B cell (primary cell): ENCODE results near the gene AFF1. TPM values are rescaled to one million over a fixed set of nuclear protein-coding genes. Genes with fewer than 3 reads are reported as not detected.

Source experiments
- ATAC-seq: fragments of 200-7000 bp; cut with Tn5 transposase; one replicate; pipeline ENCODE4 v1.10.0; 2021; ENCODE audit warnings: low read depth, mild to moderate bottlenecking, moderate number of reproducible peaks, moderate library complexity
- CTCF ChIA-PET: fragments of 350-600 bp; sonication (Branson Sonifier 250); formaldehyde crosslinking; loops from one replicate; lab custom pipeline; 2021; ENCODE audit warnings: antibody characterized with exemption, inconsistent platforms; lab: Charles Lee
- POLR2A ChIA-PET: fragments of 350-600 bp; sonication (Branson Sonifier 250); formaldehyde crosslinking; loops from one replicate; lab custom pipeline; 2021; ENCODE audit warnings: antibody characterized with exemption; lab: Charles Lee
- DNase-seq: peaks from one replicate; pipeline ENCODE4 v3.0.0; 2013
- H2AFZ ChIP-seq: 2 replicates; pipeline ENCODE4 v1.6.1; 2012; ENCODE audit warnings: mild to moderate bottlenecking, low read depth, low read length; ENCODE audit not compliant: insufficient read depth, poor library complexity, severe bottlenecking
- H3K27ac ChIP-seq, 2 donors: 1 replicate in 1 of 2; 2 replicates in 1 of 2; pipeline ENCODE4 v1.5.1; 2012 to 2013; ENCODE audit warnings: low read length in 2 of 2, mild to moderate bottlenecking in 2 of 2, moderate library complexity in 1 of 2
- H3K27me3 ChIP-seq, 4 experiments: fragments of 200-600 bp in 1 of 4; sonication (generic) in 1 of 4; replicated peaks in 1 of 4; 1 replicate in 2 of 4; 2 replicates in 2 of 4; pipeline versions ENCODE4 v1.6.1 to v1.7.0; 2013 to 2016; ENCODE audit warnings: low read length in 3 of 4, mild to moderate bottlenecking in 2 of 4, mixed read lengths in 1 of 4, moderate library complexity in 1 of 4; ENCODE audit not compliant: insufficient read depth in 4 of 4, control insufficient read depth in 3 of 4; ENCODE audit errors: control extremely low read depth in 1 of 4
- H3K36me3 ChIP-seq, 2 experiments: replicated peaks in 1 of 2; 1 replicate in 1 of 2; 2 replicates in 1 of 2; pipeline versions ENCODE4 v1.6.1 to v1.7.1; 2013; ENCODE audit warnings: low read length in 1 of 2; ENCODE audit not compliant: insufficient read depth in 2 of 2, control insufficient read depth in 1 of 2; ENCODE audit errors: control extremely low read depth in 1 of 2, extremely low read depth in 1 of 2
- H3K4me1 ChIP-seq, 2 donors: fragments of 200-600 bp in 1 of 2; sonication (generic) in 1 of 2; 1 replicate in 1 of 2; 2 replicates in 1 of 2; pipeline versions ENCODE4 v1.5.1 to v1.6.1; 2013 to 2017; ENCODE audit warnings: low read length in 2 of 2; ENCODE audit not compliant: control insufficient read depth in 2 of 2, insufficient read depth in 2 of 2
- H3K4me2 ChIP-seq: replicated peaks from 2 replicates; pipeline ENCODE3; 2012; ENCODE audit warnings: mild to moderate bottlenecking, low read depth, low read length; ENCODE audit not compliant: poor library complexity, severe bottlenecking
- H3K4me3 ChIP-seq, 5 experiments: fragments of 200-600 bp in 1 of 5; sonication (generic) in 1 of 5; 1 replicate in 3 of 5; 2 replicates in 2 of 5; pipeline versions ENCODE4 v1.5.1 to v1.7.0; 2011 to 2016; ENCODE audit warnings: low read length in 4 of 5, mild to moderate bottlenecking in 4 of 5, low read depth in 2 of 5, control low read depth in 1 of 5, moderate library complexity in 1 of 5; ENCODE audit not compliant: insufficient read depth in 1 of 5; ENCODE audit errors: control extremely low read depth in 1 of 5, extremely low read depth in 1 of 5
- H3K79me2 ChIP-seq: fragments of 200-600 bp; sonication (generic); one replicate; pipeline ENCODE4 v1.6.0; 2016; ENCODE audit warnings: low read length; ENCODE audit not compliant: control insufficient read depth, insufficient read depth
- H3K9ac ChIP-seq: fragments of 200-600 bp; sonication (generic); 2 replicates; pipeline ENCODE4 v1.6.1; 2017; ENCODE audit warnings: mild to moderate bottlenecking, low read length, moderate library complexity
- H3K9me3 ChIP-seq, 3 donors: one replicate each; pipeline versions ENCODE4 v1.6.1 to v1.7.1; 2013; ENCODE audit warnings: low read length in 2 of 3; ENCODE audit not compliant: control insufficient read depth in 2 of 3, insufficient read depth in 1 of 3; ENCODE audit errors: control extremely low read depth in 1 of 3
- H4K20me1 ChIP-seq: 2 replicates; pipeline ENCODE4 v1.6.0; 2012; ENCODE audit warnings: mild to moderate bottlenecking, low read length; ENCODE audit not compliant: insufficient read depth, control insufficient read depth, poor library complexity, severe bottlenecking
- H3K27ac Mint-ChIP-seq: one replicate; pipeline ENCODE4 v1.8.0; 2021; ENCODE audit warnings: mixed read lengths
- H3K27me3 Mint-ChIP-seq: one replicate; pipeline ENCODE4 v1.8.0; 2021; ENCODE audit warnings: mixed read lengths
- H3K4me1 Mint-ChIP-seq: one replicate; pipeline ENCODE4 v1.8.0; 2021; ENCODE audit warnings: mixed read lengths
- H3K4me3 Mint-ChIP-seq: one replicate; pipeline ENCODE4 v1.8.0; 2021; ENCODE audit warnings: mixed read lengths
- H3K9me3 Mint-ChIP-seq: one replicate; pipeline ENCODE4 v1.8.0; 2022; ENCODE audit warnings: mixed read lengths; ENCODE audit not compliant: insufficient read depth
- CTCF ChIP-seq: fragments of 200-600 bp; IDR thresholded peaks from one replicate; pipeline ENCODE4 v1.8.0; 2022; ENCODE audit warnings: antibody characterized with exemption, mild to moderate bottlenecking
- EZH2 ChIP-seq: IDR thresholded peaks from 2 replicates; pipeline ENCODE4 v1.6.1; 2012; ENCODE audit warnings: borderline replicate concordance, low read depth, mild to moderate bottlenecking, moderate library complexity, low read length; ENCODE audit not compliant: insufficient read depth, poor library complexity, severe bottlenecking
- WGBS: methylation state at CpG from one replicate; pipeline ENCODE4 v1.1.5; 2013; ENCODE audit warnings: missing lambda C conversion rate; ENCODE audit not compliant: insufficient coverage; 5-methylcytosine and 5-hydroxymethylcytosine counted together
- intact Hi-C: fragments of 100-400 bp; cut with micrococcal nuclease; formaldehyde crosslinking; loops from one replicate; pipeline ENCODE4 v1.10.0; 2022
- polyA plus RNA-seq: library from polyadenylated mRNA; depleted of rRNA; stranded (reverse); fragments of >200 nt; gene quantifications from 2 replicates; pipeline ENCODE4 v1.2.3, GENCODE V29; 2012
- total RNA-seq, 2 donors: library from RNA; stranded (reverse); fragments of 120-200 nt in 1 of 2; gene quantifications; 1 replicate in 1 of 2; 2 replicates in 1 of 2; pipeline versions ENCODE4 v1.2.3 to v1.2.4, GENCODE V29; 2013 to 2022

AFF1 gene
- total and polyA plus RNA-seq, 2 donors (not counting 1 experiment from before 2014, with no cell fraction given), result 15.3 to 135 TPM

- Histone ChIP-seq H2AFZ (peak overlapping the region; percentile 84), H3K79me2 (peaks cover 64% of the 10 kb centered on the region), H3K9ac (peak overlapping the region; percentile 95), H3K27ac (peak overlapping the region; percentile 88 to 92), H3K4me3 (peak overlapping the region; percentile 67 to 100 (median 89)), H3K27me3 (no peaks in the 10 kb centered on the region), H3K4me2 (peak overlapping the region; percentile 93), H3K36me3 (peaks cover 0 to 1% of the 10 kb centered on the region in 2 experiments), H3K9me3 (no peaks in the 10 kb centered on the region), H4K20me1 (peaks cover 23% of the 10 kb centered on the region), H3K4me1 (peaks cover 36 to 40% of the 10 kb centered on the region in 2 donors)
- ChIA-PET POLR2A (interaction anchor here (0.6 to 2.8 kb wide), 14 partner anchors 8 to 416 kb away, joined by 3 to 51 read pairs (median 4); partner anchors contain the start of genes AFF1 and NUDT9), CTCF (interaction anchor here (0.5 to 9.2 kb wide), 13 partner anchors 9 to 90 kb away, joined by 3 to 93 read pairs (median 5); partner anchors contain the start of gene AFF1)
- Mint-ChIP-seq H3K27ac (peak overlapping the region; percentile 95), H3K27me3 (no peaks in the 10 kb centered on the region), H3K9me3 (no peaks in the 10 kb centered on the region), H3K4me1 (peaks cover 48% of the 10 kb centered on the region), H3K4me3 (peak overlapping the region; percentile 99)
- no peak for TF ChIP-seq EZH2
- peak; percentile 32 for TF ChIP-seq CTCF
- 0% methylated on average over 9 of the region's 9 CpGs for WGBS
- ATAC-seq, result no peak
- no peak for DNase-seq
- intact Hi-C loops, result loop anchor here (1.0 to 5.0 kb wide), 7 partner anchors 8 to 416 kb away; partner anchors contain the start of genes KLHL8 and NUDT9
These were observed 71.5 kb downstream of the AFF1 start for GRCh38 chr4:87006426-87006675.
